H9 (cell line): Measurements from ENCODE around the gene CDC25A. TPM values are rescaled to one million over a fixed set of nuclear protein-coding genes. Genes with fewer than 3 reads are reported as not detected.

ENCODE experiments used
- DNase-seq: peaks from one replicate; pipeline ENCODE4 v3.0.0-alpha.2; 2017
- H2AFZ ChIP-seq: one replicate; pipeline ENCODE4 v1.6.1; 2013; ENCODE audit warnings: mild to moderate bottlenecking, low read length, control low read depth, moderate library complexity
- H2AK5ac ChIP-seq: 2 replicates; pipeline ENCODE4 v1.6.1; 2013; ENCODE audit warnings: low read length, control low read depth, mixed read lengths; ENCODE audit not compliant: insufficient read length
- H2BK120ac ChIP-seq: one replicate; pipeline ENCODE4 v1.6.1; 2013; ENCODE audit warnings: low read depth, mild to moderate bottlenecking, low read length, control low read depth, inconsistent platforms; ENCODE audit not compliant: poor library complexity, severe bottlenecking
- H2BK12ac ChIP-seq: 2 replicates; pipeline ENCODE4 v1.6.1; 2013; ENCODE audit warnings: low read length, control low read depth, mixed read lengths, low read depth; ENCODE audit not compliant: insufficient read length
- H2BK15ac ChIP-seq: 2 replicates; pipeline ENCODE4 v1.6.1; 2013; ENCODE audit warnings: low read depth, low read length, control low read depth
- H2BK20ac ChIP-seq: one replicate; pipeline ENCODE4 v1.6.1; 2013; ENCODE audit warnings: low read depth, mild to moderate bottlenecking, low read length, control low read depth, inconsistent platforms; ENCODE audit not compliant: poor library complexity, severe bottlenecking
- H2BK5ac ChIP-seq: 2 replicates; pipeline ENCODE4 v1.6.1; 2013; ENCODE audit warnings: low read length, control low read depth, mixed read lengths; ENCODE audit not compliant: insufficient read length
- H3K14ac ChIP-seq: 2 replicates; pipeline ENCODE4 v1.6.1; 2013; ENCODE audit warnings: low read length, control low read depth; ENCODE audit not compliant: insufficient read depth
- H3K18ac ChIP-seq: 2 replicates; pipeline ENCODE4 v1.6.1; 2013; ENCODE audit warnings: low read depth, mild to moderate bottlenecking, mixed read lengths, low read length, control low read depth; ENCODE audit not compliant: insufficient read length
- H3K23ac ChIP-seq: 2 replicates; pipeline ENCODE4 v1.6.1; 2013; ENCODE audit warnings: low read length, control low read depth, mixed read lengths, low read depth; ENCODE audit not compliant: insufficient read length
- H3K23me2 ChIP-seq: 2 replicates; pipeline ENCODE4 v1.6.1; 2013; ENCODE audit warnings: low read depth, mild to moderate bottlenecking, mixed read lengths, low read length, control low read depth; ENCODE audit not compliant: insufficient read length, poor library complexity, severe bottlenecking
- H3K27ac ChIP-seq: 2 replicates; pipeline ENCODE4 v1.5.1; 2013; ENCODE audit warnings: low read length, control low read depth, mixed read lengths, low read depth; ENCODE audit not compliant: insufficient read length
- H3K27me3 ChIP-seq: 2 replicates; pipeline ENCODE4 v1.6.1; 2013; ENCODE audit warnings: low read length, control low read depth, inconsistent platforms; ENCODE audit not compliant: insufficient read depth
- H3K4ac ChIP-seq: 2 replicates; pipeline ENCODE4 v1.6.1; 2013; ENCODE audit warnings: low read depth, mild to moderate bottlenecking, control low read depth, inconsistent platforms, low read length, moderate library complexity
- H3K4me1 ChIP-seq: 2 replicates; pipeline ENCODE4 v1.6.1; 2013; ENCODE audit warnings: low read length, control low read depth, inconsistent platforms; ENCODE audit not compliant: insufficient read depth
- H3K4me2 ChIP-seq: 2 replicates; pipeline ENCODE4 v1.6.1; 2013; ENCODE audit warnings: low read length, control low read depth, mixed read lengths; ENCODE audit not compliant: insufficient read length, insufficient read depth
- H3K56ac ChIP-seq: 2 replicates; pipeline ENCODE4 v1.6.1; 2013; ENCODE audit warnings: low read depth, mild to moderate bottlenecking, mixed read lengths, low read length, control low read depth; ENCODE audit not compliant: insufficient read length
- H3K79me1 ChIP-seq: 2 replicates; pipeline ENCODE4 v1.6.1; 2013; ENCODE audit warnings: low read depth, mild to moderate bottlenecking, moderate library complexity, low read length, control low read depth, inconsistent platforms; ENCODE audit not compliant: insufficient read depth, poor library complexity, severe bottlenecking
- H3K79me2 ChIP-seq: 2 replicates; pipeline ENCODE4 v1.6.1; 2013; ENCODE audit warnings: low read length, control low read depth, inconsistent platforms; ENCODE audit not compliant: insufficient read depth
- H3K9ac ChIP-seq: 2 replicates; pipeline ENCODE4 v1.6.1; 2013; ENCODE audit warnings: low read length, control low read depth, mixed read lengths; ENCODE audit not compliant: insufficient read length; ENCODE audit errors: extremely low read depth
- H3K9me3 ChIP-seq: one replicate; pipeline ENCODE4 v1.6.1; 2013; ENCODE audit warnings: low read depth, low read length, inconsistent platforms; ENCODE audit not compliant: control insufficient read depth
- H3T11ph ChIP-seq: one replicate; pipeline ENCODE4 v1.6.1; 2013; ENCODE audit warnings: mild to moderate bottlenecking, low read length, control low read depth, inconsistent platforms
- H4K20me1 ChIP-seq: one replicate; pipeline ENCODE4 v1.6.1; 2013; ENCODE audit not compliant: control insufficient read depth, insufficient read length, insufficient read depth
- H4K5ac ChIP-seq: 2 replicates; pipeline ENCODE4 v1.6.1; 2013; ENCODE audit warnings: low read depth, mild to moderate bottlenecking, mixed read lengths, low read length, control low read depth; ENCODE audit not compliant: insufficient read length
- H4K8ac ChIP-seq: replicated peaks from 2 replicates; pipeline ENCODE4 v1.6.1; 2013; ENCODE audit warnings: low read length, control low read depth, mixed read lengths, low read depth; ENCODE audit not compliant: insufficient read length
- H4K91ac ChIP-seq: 2 replicates; pipeline ENCODE4 v1.6.1; 2013; ENCODE audit warnings: low read depth, mild to moderate bottlenecking, moderate library complexity, mixed read lengths, low read length, control low read depth; ENCODE audit not compliant: insufficient read length
- H3K27ac Mint-ChIP-seq, 3 experiments: 2 replicates in 2 of 3; 3 replicates in 1 of 3; pipeline ENCODE4 v1.8.0; 2020 to 2021; ENCODE audit warnings: mixed read lengths in 3 of 3, mild to moderate bottlenecking in 1 of 3, moderate library complexity in 1 of 3
- H3K27me3 Mint-ChIP-seq: 2 replicates; pipeline ENCODE4 v1.8.0; 2021; ENCODE audit warnings: low read depth, mild to moderate bottlenecking, moderate library complexity, mixed read lengths
- H3K36me3 Mint-ChIP-seq, 3 experiments: 2 replicates in 2 of 3; 3 replicates in 1 of 3; pipeline ENCODE4 v1.8.0; 2020 to 2021; ENCODE audit warnings: low read depth in 3 of 3, mixed read lengths in 3 of 3; ENCODE audit not compliant: insufficient read depth in 1 of 3
- H3K4me1 Mint-ChIP-seq, 2 experiments: 2 replicates each; pipeline ENCODE4 v1.8.0; 2020; ENCODE audit warnings: mixed read lengths in 2 of 2
- H3K4me3 Mint-ChIP-seq, 2 experiments: 2 replicates in 1 of 2; 3 replicates in 1 of 2; pipeline ENCODE4 v1.8.0; 2020 to 2021; ENCODE audit warnings: mild to moderate bottlenecking in 2 of 2, mixed read lengths in 2 of 2, moderate library complexity in 1 of 2
- H3K9me3 Mint-ChIP-seq, 2 experiments: 2 replicates in 1 of 2; 3 replicates in 1 of 2; pipeline ENCODE4 v1.8.0; 2020; ENCODE audit warnings: mild to moderate bottlenecking in 2 of 2, mixed read lengths in 2 of 2, moderate library complexity in 1 of 2
- CTCF ChIP-seq: fragments of 200-600 bp; sonication (generic); conservative IDR thresholded peaks from 3 replicates; pipeline ENCODE4 v1.8.0; 2021; ENCODE audit warnings: antibody characterized with exemption, mild to moderate bottlenecking
- WGBS: extraction: QIAGEN DNeasy Blood & Tissue Kit; methylation state at CpG from one replicate; pipeline ENCODE4 v1.1.7; 2013; ENCODE audit warnings: missing lambda C conversion rate, low lambda C conversion rate, mixed read lengths; ENCODE audit not compliant: insufficient read length; ENCODE audit errors: extremely low coverage; 5-methylcytosine and 5-hydroxymethylcytosine counted together
- total RNA-seq: library from RNA; stranded (reverse); gene quantifications from 2 replicates; pipeline ENCODE4 v1.2.1, GENCODE V29; 2021

CDC25A gene
- total RNA-seq, 1 experiment from 2014 or later, result 83.3 TPM

DNA sequence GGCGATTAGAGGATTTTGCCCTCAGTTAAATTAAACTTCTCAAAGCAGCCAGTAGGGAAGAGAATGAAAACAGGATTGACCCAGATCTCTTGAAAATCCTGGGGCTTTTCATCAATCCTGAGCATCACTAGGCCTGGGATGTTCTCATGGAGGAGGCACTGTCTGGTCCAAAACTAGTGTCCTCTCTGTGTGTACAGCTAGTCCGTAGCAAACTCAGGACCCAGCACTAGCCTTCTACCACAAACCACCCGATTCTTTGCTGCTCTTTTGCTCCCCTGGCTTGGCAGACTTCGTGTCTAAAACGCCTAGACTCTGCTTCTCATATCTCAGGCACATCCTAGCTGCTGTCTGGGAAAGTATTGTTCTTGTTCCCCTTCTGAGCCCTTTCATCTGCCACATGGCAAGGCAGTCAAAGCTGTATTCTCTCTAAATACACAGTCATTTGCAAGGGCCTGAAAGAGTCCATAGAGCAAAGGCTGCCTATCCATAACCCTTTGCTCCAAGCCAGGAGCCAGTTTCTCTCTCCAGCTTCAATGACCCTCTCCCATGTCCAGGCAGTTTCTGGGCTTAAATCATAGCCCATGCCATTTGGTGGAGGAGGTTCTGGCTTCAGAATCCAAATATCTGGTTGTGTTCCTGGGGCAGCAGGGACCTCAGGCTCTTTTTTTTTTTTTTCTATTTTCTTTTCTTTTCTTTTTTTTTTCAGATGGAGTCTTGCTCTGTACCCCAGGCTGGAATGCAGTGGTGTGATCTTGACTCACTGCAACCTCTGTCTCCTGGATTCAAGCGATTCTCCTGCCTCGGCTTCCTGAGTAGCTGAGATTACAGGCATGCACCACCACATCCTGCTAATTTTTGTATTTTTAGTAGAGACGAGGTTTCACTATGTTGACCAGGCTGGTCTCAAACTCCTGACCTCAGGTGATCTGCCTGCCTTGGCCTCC lies 52.4 kb downstream of the CDC25A start:
- peaks cover 5% of the 10 kb centered on the region in 2 experiments for H3K4me1 Mint-ChIP-seq
- H3K36me3 Mint-ChIP-seq, result no peaks in the 10 kb centered on the region; a peak in 1 of 7 replicates
- Histone ChIP-seq H3K79me2 (no peaks in the 10 kb centered on the region), H2BK5ac (no peak overlapping the region), H3K4me1 (peaks cover 3% of the 10 kb centered on the region; the same call in 1 of the 2 replicates), H2AK5ac (no peak overlapping the region), H4K91ac (no peak overlapping the region), H2AFZ (no peak overlapping the region), H3K27me3 (no peaks in the 10 kb centered on the region), H3K27ac (no peak overlapping the region), H3K23me2 (no peaks in the 10 kb centered on the region), H4K8ac (no peak overlapping the region), H3K79me1 (no peaks in the 10 kb centered on the region), H3K9me3 (no peaks in the 10 kb centered on the region), H2BK20ac (no peak overlapping the region), H3K4me2 (no peak overlapping the region), H3K4ac (no peak overlapping the region), H2BK120ac (no peak overlapping the region), H3K23ac (no peak overlapping the region), H3K14ac (no peak overlapping the region), H3K9ac (no peak overlapping the region), H2BK12ac (no peak overlapping the region), H4K5ac (no peak overlapping the region), H3K56ac (no peak overlapping the region), H4K20me1 (no peaks in the 10 kb centered on the region), H3K18ac (no peak overlapping the region), H3T11ph (no peak overlapping the region), H2BK15ac (no peak overlapping the region)
- H3K9me3 Mint-ChIP-seq, result no peaks in the 10 kb centered on the region
- no CpG with 5 or more reads among the region's 8 CpGs for WGBS
- no peaks in the 10 kb centered on the region; the same call in 1 of the 2 replicates for H3K27me3 Mint-ChIP-seq
- H3K4me3 Mint-ChIP-seq, result no peak overlapping the region
- TF ChIP-seq CTCF, result no peak
- DNase-seq, result no peak
- no peak overlapping the region; a peak in 2 of 7 replicates for H3K27ac Mint-ChIP-seq
